Inflammatory macrophage (primary cell): Measurements from ENCODE around the gene ADAMTS14.
"Not testable (repeated sequence)": the region's sequence is repeated elsewhere in the genome, so short reads cannot be mapped to it uniquely, and the experiment has no call there.

Source experiments
- DNase-seq, 2 donors: peaks; one replicate each; pipeline ENCODE4 v3.0.0-alpha.2; 2020 to 2022

Gene ADAMTS14

DNA sequence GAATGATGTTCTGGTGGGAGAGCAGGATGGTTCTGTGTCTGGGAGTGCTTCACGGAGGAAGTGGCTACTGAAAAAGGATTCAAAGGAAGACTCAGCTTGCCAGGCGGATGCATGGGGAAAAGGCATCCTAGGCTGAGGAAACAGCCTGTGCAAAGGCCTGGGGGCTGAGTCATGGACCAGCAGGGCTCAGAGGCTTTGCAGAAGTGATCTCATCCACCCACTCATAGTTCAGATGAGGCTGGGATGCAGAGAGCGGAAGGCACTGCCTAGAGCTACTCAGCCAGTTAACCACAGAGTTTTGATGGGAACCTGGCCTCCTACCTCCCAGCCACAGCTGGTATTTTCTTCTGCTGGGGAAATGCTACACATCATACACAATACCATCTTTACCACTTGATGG is 15.8 kb upstream of the ADAMTS14 start:
- DNase-seq = peak; percentile 96 to 98

DNA sequence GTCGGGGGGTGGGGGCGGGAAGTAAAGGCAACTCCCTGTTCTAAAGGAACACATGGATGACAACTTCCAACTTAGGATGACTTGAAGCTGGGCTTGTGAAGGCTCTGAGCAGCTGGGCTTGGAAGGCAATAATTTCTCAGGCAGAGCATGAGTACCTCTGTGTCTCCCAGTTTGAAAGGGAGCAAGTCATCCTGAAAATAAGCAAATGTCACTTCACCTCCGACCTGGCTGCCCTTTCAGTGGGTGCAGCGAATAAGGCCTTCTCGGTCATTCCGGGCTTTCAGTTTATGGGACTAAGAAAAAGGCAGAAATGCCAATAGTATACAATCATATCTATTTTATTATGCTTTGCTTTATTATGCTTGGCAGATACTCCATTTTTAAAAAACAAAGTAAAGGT is 15.3 kb upstream of the ADAMTS14 start:
- no peak for DNase-seq

DNA sequence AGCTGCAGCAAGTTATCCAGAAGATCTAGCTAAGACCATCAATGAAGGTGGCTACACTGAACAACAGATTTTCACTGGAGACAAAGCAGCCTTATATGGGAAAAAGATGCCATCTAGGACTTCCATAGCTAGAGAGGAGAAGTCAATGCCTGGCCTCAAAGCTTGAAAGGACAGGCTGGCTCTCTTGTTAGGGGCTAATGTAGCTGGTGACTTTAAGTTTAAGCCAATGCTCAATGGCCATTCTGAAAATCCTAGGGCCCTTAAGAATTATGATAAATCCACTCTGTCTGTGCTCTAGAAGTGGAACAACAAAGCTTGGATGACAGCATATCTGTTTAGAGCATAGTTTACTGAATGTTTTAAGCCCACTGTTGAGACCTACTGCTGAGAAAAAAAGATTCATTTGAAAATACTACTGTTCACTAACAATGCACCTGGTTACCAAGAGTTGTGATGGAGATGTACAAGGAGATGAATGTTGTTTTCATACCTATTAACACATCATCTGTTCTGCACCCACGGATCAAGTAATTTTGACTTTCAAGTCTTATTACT is 13.6 kb upstream of the ADAMTS14 start:
- no peak for DNase-seq

DNA sequence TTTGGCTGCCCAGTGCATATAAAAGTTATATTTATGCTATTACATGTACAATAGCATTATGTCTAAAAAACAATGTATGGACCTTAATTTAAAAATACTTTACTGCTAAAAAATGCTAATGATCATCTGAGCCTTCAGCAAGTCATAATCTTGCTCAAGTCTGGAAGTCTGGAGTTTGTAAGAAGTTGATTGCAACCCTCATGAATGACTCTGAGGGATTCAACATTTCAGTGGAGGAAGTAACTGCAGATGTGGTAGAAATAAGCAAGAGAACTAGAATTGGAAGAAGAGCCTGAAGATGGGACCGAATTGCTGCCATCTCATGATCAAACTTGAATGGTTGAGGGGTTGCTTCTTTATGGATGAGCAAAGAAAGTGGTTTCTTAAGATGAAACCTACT is 13.0 kb upstream of the ADAMTS14 start:
- peak; percentile 66 to 72 for DNase-seq

DNA sequence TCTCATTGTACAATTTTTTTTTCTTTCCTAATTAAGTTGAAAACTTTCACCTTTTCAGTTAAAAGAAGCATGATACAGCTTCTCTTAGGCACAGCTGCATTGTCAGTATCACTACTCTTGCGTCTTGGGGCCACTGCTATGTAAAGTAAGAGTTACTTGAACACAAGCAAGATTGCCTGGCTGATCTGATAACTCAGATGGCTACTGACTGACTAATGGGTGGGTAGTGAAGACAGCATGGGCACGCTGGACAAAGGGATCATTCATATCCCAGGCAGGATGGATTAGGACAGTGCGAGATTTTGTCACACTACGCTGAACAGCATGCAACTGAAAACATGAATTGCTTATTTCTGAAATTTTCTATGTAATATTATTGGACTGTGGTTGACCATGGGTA is 11.6 kb upstream of the ADAMTS14 start:
- no peak for DNase-seq

DNA sequence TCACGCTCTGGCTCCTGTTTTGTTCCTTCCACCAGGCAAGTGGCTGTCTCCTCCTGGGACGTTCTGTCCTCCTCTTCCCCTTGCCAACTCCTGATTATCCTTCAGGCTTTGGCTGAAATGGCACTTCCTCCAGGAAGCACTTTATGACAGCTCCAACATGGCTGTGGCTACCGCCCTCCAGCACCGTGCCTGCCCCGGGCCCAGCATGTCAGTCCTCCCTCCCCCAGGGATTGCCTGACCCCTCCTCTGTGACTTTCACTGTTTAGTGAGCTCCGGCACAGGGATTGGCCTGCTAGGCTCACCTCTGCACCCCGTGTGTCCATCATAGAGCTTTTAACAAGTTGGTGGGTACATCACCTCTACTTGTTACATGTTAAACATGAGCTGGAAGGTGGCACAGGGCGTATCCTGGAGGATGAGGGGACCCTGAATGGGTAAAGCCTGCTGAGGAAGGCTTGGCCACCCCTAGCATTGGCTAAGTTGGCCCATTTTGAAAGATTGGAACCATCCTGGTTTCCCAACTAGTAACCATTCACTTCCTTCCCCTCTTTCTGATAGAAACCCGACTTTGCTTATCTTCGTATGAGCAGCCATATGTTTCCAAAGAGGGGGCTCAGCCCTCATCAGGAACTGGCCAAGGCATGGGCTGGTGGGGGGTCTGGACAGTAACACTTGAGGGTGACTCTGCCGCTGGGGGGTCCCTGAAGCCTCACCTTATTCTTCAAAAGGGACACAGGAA is 10.5 kb upstream of the ADAMTS14 start:
- DNase-seq = no peak

DNA sequence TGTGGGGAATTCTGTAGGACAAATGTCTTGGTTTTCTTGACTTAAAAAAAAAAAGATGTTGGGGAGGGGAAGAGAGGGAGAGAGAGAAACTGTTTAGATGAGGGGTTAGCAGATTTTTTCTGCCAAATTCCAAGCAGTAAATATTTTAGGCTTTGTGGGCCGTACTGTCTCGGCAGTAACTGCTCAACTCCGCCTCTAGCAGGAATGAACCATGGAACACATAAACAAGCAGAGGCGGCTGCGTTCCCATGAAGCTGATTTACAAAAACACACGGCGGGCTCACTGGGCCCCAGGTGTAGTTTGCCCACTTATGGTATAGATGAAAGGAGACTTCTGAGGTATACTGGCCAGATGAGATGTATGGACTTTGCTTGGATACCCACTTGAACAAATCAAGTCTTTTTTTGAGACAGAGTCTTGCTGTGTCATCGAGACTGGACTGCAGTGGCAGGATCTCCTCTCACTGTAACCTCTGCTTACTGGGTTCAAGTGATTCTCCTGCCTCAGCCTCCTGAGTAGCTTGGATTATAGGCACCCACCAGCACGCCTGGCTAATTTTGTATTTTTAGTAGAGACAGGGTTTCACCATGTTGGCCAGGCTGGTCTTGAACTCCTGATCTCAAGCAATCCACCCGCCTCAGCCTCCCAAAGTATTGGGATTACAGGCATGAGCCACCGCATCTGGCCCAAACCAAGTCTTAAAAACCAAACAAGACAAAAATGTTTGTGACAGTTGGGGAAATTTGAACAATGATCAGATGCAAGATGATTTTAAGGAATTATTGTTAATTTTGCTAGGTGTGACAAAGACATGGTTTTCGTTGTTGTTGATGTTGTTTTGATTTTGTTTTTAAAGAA is 9.7 kb upstream of the ADAMTS14 start:
- no peak for DNase-seq

DNA sequence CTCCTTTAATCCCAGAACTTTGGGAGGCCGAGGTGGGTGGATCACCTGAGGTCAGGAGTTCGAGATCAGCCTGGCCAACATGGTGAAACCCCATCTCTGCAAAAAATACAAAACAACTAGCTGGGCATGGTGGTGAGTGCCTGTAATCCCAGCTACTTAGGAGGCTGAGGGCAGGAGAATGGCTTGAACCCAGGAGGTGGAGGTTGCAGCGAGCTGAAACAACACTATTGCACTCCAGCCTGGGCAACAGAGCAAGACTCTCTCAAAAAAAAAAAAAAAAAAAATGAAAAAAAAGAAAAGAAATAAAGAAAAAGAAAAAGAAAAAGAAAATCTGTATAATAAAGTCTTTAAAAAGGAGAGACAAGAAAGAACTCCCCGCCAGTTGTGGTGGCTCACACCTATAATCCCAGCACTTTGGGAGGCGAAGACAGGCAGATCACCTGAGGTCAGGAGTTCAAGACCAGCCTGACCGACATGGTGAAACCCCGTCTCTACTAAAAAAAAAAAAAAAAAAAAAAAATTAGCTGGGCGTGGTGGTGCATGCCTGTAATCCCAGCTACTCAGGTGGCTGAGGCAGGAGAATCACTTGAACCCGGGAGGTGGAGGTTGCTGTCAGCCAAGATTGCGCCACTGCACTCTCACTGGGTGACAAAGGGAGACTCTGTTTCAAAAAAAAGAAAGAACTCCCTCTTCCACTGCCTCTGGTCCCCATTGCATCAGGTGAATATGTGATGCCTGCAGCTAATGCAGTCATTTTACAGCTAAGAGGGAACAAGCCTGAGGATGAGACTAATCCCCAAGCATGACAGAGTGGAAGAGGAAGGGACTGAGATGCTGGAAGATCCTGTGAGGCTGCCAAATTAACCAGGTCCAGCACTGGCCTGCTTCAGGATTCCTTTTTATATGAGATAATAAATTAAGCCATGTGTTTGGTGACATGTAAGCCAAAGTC is 8.6 kb upstream of the ADAMTS14 start:
- DNase-seq = not testable (repeated sequence)

DNA sequence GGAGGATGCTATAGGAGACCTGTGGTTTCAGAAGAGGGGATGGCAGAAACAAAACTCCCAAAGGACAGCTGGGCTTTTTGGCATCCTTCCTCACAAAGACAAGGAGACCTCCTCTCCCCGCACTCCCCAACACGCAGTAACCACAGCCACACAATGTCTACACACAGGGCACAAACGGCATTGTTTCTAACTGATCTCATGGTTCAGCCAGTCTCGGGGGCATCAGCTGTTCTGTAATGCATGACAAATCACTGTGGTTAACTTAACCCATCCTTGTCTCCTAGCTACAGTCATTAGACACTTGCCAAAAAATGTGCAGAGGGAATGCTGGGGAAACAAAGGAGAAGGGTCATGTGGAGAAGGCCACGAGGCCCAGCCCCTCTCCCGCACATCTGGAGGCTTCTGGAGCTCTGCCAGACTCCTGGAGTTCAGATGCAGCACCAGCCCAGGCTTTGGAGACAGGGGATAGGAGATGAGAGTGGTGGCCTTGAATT is 7.6 kb upstream of the ADAMTS14 start:
- DNase-seq = peak in 1 of 2 donors; percentile 26

DNA sequence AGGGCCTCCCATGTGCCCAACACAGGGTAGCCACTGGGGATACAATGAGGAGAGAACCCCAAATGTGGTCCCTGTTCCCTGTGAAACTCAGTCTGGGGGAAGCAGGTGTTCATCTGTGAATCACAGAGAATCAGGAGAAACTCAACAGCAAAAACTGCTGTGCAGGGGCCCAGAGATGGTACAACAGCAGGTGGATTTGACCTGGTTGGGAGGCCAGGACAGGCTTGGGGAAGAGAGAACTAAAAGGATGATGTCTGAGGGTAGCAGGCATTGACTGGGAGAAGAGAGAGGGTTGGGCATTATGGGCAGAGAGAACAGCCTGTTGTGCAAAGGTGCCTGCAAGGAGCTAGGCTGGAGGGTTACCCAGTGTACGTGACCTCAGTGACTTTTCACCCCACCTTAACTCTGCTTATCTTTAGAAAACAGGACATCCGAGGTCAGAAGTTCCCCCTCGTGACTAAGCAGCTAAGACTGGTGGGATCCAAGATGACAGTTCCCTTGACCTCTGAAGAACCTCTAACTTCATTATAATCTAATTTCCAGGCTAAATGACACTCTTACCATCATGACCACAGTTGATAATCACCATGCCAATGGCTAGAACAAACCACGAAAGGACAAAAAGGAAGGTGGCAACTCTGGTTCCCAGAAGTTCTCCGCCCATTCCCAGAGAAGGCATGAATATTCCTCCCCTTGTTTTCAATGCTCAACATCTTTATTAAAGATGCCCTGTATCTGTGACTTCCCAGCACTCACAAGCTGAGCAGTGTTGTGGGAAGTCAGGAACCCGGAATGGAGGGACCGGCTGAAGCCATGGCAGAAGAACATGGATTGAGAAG is 5.1 kb upstream of the ADAMTS14 start:
- DNase-seq = no peak

DNA sequence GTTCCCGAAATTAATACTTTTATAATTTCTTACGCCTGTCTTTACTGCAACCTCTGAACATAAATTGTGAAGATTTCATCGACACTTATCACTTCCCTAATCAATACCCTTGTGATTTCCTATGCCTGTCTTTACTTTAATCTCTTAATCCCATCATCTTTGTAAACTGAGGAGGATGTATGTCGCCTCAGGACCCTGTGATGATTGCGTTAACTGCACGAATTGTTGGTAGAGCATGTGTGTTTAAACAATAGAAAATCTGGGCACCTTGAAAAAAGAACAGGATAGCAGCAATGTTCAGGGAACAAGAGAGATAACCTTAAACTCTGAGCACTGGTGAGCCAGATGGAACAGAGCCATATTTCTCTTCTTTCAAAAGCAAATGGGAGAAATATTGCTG is 4.5 kb upstream of the ADAMTS14 start:
- not testable (repeated sequence) for DNase-seq

DNA sequence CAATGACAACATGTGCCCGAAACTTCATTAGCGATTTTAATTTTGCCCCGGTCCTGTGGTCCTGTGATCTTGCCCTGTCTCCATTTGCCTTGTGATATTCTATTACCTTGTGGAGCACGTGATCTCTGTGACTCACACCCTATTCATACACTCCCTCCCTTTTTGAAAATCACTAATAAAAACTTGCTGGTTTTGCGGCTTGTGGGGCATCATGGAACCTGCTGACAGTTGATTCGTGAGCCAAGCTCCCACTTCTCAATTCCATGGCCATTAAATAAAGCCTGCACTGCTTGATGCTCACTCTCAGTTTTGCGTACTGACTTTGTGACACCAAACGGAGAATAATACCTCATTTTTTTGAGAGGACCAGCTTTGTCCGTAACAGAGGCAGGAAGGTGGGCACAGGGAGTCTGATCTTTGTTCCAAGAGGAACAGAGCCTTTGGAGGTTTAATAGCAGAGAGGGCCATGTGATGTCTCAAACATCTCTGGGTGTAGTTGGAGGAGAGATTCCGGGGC is 3.8 kb upstream of the ADAMTS14 start:
- no peak for DNase-seq

DNA sequence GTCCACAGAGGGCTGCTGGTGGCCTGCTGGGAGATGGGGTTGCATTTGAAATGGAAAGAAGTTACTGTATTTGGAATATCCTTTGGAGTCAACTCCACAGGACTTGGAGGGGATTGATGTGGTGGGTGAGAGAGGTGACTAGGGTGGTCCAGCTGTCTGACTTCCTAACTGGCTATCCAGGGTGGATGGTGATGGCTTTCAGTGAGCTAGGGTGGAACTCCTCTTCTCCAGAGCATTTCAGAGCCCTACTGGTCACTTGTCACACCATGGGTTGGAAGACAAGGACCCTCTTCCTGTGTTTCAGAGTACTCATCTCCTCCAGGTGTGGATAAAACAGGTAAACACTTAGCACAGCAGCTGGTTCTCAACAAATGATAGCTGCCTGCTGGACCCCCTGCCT is 3.3 kb upstream of the ADAMTS14 start:
- no peak for DNase-seq

DNA sequence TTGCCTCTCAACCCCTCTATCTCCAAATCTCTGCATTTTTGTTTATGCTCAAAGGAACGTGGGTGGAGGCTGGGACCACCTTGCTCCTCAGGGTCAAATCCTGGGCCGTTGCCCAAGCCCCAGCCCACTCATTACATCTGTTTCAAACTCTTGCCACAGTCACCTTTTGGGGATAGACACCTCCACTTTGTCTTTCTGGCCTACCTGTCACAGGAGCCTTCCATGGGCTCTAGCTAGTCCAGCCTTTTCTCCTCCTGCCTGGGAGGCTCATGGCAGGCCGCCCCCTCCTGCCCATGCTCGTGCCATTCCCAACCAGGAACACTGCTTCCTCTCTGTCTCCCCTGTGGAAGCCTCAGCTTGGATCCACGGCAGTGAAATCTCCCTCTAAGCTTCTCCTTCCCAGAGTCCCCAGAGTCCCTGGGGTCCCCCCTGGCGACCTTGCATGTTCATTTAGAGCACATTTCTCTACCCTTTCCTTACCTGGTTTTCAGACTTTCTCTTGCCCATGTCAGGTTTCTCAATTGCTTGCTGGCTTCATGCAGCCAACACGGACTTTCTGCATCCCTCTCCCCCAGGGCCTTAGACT is 2.5 kb upstream of the ADAMTS14 start:
- DNase-seq = no peak

DNA sequence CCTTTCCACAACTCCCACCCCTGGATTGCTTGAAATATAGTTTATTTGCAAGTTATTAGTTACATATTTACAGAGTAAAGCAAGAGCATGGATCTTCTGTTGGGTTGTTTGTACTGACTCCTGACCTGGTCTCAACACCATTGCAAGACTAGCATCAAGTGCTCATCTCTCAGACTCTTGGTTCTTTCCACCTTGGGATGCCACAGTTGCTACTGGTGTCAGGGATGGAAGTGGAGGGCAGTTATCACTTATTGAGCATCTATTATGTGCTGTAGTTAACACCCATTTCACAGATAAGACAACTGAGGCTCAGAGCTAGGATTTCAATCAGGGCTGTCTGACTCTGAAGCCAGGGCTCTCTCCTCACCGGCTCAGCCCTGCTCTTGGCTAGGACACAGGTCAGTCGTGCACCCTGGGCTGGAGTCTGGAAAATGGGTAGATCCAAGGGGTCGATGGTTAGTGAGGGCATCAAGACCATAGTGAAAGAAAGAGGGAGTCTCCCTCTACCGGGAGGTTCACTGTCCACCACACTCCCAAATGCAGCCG is 614 bp upstream of the ADAMTS14 start:
- DNase-seq = no peak

DNA sequence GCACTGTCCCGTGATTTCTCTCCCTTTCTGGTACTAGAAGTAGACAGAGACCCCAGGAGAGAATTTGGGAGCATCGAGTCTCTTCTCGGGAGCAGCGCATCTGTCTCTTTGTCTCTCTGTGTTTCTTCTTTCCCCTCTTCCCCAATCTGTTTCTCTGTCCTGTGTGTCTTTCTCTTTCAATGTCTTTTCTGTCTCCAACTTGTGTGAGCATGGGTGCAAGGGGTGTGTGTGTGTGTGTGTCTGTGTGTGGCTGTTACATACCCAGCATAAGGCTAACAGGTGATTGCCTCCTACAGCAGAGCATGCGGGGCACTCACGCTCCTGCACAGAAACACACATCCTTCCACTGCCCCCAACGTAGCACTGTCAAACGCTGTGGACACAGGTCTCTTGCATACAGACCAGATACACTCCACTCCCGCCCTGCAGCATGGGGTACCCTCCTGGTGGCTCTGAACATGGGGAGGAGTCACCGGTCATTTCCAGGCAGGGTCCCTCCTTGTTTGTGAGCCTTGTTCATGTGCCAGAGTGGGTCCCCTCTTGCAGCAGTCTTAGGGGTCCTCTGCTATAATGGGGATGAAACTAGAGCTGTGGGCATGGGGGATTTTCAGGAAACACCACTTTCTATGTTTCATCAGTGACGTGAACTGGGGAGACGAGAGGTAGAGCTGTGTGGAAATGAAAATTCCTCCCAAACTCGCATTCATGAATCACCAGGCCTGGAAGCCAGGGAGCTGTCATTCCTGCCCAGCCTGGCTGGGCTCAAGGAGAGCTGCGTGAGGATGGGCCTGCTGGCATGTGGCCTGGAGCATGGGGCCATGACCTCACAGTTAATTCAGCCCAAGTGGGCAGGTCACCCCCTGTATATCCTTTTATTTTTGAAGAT is 980 bp downstream of the ADAMTS14 start:
- DNase-seq = no peak

DNA sequence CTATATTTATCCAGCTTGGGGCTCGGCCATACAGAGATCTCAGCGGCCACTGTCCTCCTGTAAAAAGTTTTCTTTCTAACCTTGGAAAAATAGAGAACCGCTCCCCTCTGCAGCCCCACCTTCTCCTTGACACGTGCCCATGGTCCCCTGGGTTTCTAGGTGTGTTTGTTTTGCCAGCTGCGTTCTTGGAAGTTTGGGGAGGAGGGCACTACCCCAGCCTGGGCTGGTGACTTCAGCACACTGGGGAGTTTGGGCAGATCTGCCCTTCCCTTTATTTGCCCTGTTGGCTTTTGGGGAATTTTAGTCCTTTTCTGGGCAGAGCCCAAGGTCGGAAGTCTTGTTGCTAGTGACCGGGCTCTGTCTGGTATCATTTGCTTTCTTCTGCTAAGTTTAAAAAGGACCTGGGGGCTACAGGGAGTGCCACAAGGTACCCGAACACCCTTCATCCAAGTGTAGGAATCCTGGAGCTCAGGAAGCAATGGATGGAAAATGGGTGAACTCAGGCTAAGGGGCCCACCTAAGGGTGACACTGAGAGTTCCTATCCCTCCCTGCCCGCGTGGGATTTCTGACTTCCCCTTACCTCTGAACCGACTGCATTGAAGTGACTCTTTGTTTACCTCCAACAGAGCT is 1.7 kb downstream of the ADAMTS14 start:
- DNase-seq = no peak

DNA sequence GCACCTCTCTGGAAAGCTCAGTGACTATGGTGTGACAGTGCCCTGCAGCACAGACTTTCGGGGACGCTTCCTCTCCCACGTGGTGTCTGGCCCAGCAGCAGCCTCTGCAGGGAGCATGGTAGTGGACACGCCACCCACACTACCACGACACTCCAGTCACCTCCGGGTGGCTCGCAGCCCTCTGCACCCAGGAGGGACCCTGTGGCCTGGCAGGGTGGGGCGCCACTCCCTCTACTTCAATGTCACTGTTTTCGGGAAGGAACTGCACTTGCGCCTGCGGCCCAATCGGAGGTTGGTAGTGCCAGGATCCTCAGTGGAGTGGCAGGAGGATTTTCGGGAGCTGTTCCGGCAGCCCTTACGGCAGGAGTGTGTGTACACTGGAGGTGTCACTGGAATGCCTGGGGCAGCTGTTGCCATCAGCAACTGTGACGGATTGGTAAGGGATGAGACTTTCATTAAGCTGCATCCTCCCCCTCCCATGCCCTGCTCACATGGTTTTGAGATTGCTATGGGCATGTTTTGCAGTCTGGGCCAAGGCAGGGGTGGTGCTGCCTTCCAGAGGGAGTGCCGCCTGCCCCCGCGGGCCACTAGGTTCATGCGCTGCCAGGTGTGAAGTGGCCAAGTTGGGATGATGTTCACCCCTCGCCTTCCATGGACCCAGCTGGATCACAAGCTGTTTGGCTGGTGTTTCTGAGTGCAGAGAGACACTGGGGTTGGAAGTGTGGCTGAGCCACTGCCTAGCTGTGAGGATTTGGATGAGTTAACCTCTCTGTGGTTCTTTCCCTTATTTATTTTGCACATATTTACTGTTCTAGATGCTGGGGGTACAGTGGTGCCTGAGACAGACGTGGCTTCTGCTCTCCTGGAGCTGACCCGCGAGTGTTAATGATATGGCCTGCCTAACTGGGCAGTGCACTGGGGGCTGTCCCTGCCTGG is 2.5 kb downstream of the ADAMTS14 start:
- no peak for DNase-seq
